B cell (primary cell): ENCODE results near the gene TBC1D3B. TPM values are rescaled to one million over a fixed set of nuclear protein-coding genes. Genes with fewer than 3 reads are reported as not detected.

ENCODE experiments used
- ATAC-seq: fragments of 200-7000 bp; cut with Tn5 transposase; one replicate; pipeline ENCODE4 v1.10.0; 2021; ENCODE audit warnings: low read depth, mild to moderate bottlenecking, moderate number of reproducible peaks, moderate library complexity
- CTCF ChIA-PET: fragments of 350-600 bp; sonication (Branson Sonifier 250); formaldehyde crosslinking; loops from one replicate; lab custom pipeline; 2021; ENCODE audit warnings: antibody characterized with exemption, inconsistent platforms; lab: Charles Lee
- POLR2A ChIA-PET: fragments of 350-600 bp; sonication (Branson Sonifier 250); formaldehyde crosslinking; loops from one replicate; lab custom pipeline; 2021; ENCODE audit warnings: antibody characterized with exemption; lab: Charles Lee
- DNase-seq: peaks from one replicate; pipeline ENCODE4 v3.0.0; 2013
- H2AFZ ChIP-seq: 2 replicates; pipeline ENCODE4 v1.6.1; 2012; ENCODE audit warnings: mild to moderate bottlenecking, low read depth, low read length; ENCODE audit not compliant: insufficient read depth, poor library complexity, severe bottlenecking
- H3K27ac ChIP-seq, 2 donors: 1 replicate in 1 of 2; 2 replicates in 1 of 2; pipeline ENCODE4 v1.5.1; 2012 to 2013; ENCODE audit warnings: low read length in 2 of 2, mild to moderate bottlenecking in 2 of 2, moderate library complexity in 1 of 2
- H3K27me3 ChIP-seq, 4 experiments: fragments of 200-600 bp in 1 of 4; sonication (generic) in 1 of 4; replicated peaks in 1 of 4; 1 replicate in 2 of 4; 2 replicates in 2 of 4; pipeline versions ENCODE4 v1.6.1 to v1.7.0; 2013 to 2016; ENCODE audit warnings: low read length in 3 of 4, mild to moderate bottlenecking in 2 of 4, mixed read lengths in 1 of 4, moderate library complexity in 1 of 4; ENCODE audit not compliant: insufficient read depth in 4 of 4, control insufficient read depth in 3 of 4; ENCODE audit errors: control extremely low read depth in 1 of 4
- H3K36me3 ChIP-seq, 2 experiments: replicated peaks in 1 of 2; 1 replicate in 1 of 2; 2 replicates in 1 of 2; pipeline versions ENCODE4 v1.6.1 to v1.7.1; 2013; ENCODE audit warnings: low read length in 1 of 2; ENCODE audit not compliant: insufficient read depth in 2 of 2, control insufficient read depth in 1 of 2; ENCODE audit errors: control extremely low read depth in 1 of 2, extremely low read depth in 1 of 2
- H3K4me1 ChIP-seq, 2 donors: fragments of 200-600 bp in 1 of 2; sonication (generic) in 1 of 2; 1 replicate in 1 of 2; 2 replicates in 1 of 2; pipeline versions ENCODE4 v1.5.1 to v1.6.1; 2013 to 2017; ENCODE audit warnings: low read length in 2 of 2; ENCODE audit not compliant: control insufficient read depth in 2 of 2, insufficient read depth in 2 of 2
- H3K4me2 ChIP-seq: replicated peaks from 2 replicates; pipeline ENCODE3; 2012; ENCODE audit warnings: mild to moderate bottlenecking, low read depth, low read length; ENCODE audit not compliant: poor library complexity, severe bottlenecking
- H3K4me3 ChIP-seq, 5 experiments: fragments of 200-600 bp in 1 of 5; sonication (generic) in 1 of 5; 1 replicate in 3 of 5; 2 replicates in 2 of 5; pipeline versions ENCODE4 v1.5.1 to v1.7.0; 2011 to 2016; ENCODE audit warnings: low read length in 4 of 5, mild to moderate bottlenecking in 4 of 5, low read depth in 2 of 5, control low read depth in 1 of 5, moderate library complexity in 1 of 5; ENCODE audit not compliant: insufficient read depth in 1 of 5; ENCODE audit errors: control extremely low read depth in 1 of 5, extremely low read depth in 1 of 5
- H3K79me2 ChIP-seq: fragments of 200-600 bp; sonication (generic); one replicate; pipeline ENCODE4 v1.6.0; 2016; ENCODE audit warnings: low read length; ENCODE audit not compliant: control insufficient read depth, insufficient read depth
- H3K9ac ChIP-seq: fragments of 200-600 bp; sonication (generic); 2 replicates; pipeline ENCODE4 v1.6.1; 2017; ENCODE audit warnings: mild to moderate bottlenecking, low read length, moderate library complexity
- H3K9me3 ChIP-seq, 3 donors: one replicate each; pipeline versions ENCODE4 v1.6.1 to v1.7.1; 2013; ENCODE audit warnings: low read length in 2 of 3; ENCODE audit not compliant: control insufficient read depth in 2 of 3, insufficient read depth in 1 of 3; ENCODE audit errors: control extremely low read depth in 1 of 3
- H4K20me1 ChIP-seq: 2 replicates; pipeline ENCODE4 v1.6.0; 2012; ENCODE audit warnings: mild to moderate bottlenecking, low read length; ENCODE audit not compliant: insufficient read depth, control insufficient read depth, poor library complexity, severe bottlenecking
- H3K27ac Mint-ChIP-seq: one replicate; pipeline ENCODE4 v1.8.0; 2021; ENCODE audit warnings: mixed read lengths
- H3K27me3 Mint-ChIP-seq: one replicate; pipeline ENCODE4 v1.8.0; 2021; ENCODE audit warnings: mixed read lengths
- H3K4me1 Mint-ChIP-seq: one replicate; pipeline ENCODE4 v1.8.0; 2021; ENCODE audit warnings: mixed read lengths
- H3K4me3 Mint-ChIP-seq: one replicate; pipeline ENCODE4 v1.8.0; 2021; ENCODE audit warnings: mixed read lengths
- H3K9me3 Mint-ChIP-seq: one replicate; pipeline ENCODE4 v1.8.0; 2022; ENCODE audit warnings: mixed read lengths; ENCODE audit not compliant: insufficient read depth
- EZH2 ChIP-seq: IDR thresholded peaks from 2 replicates; pipeline ENCODE4 v1.6.1; 2012; ENCODE audit warnings: borderline replicate concordance, low read depth, mild to moderate bottlenecking, moderate library complexity, low read length; ENCODE audit not compliant: insufficient read depth, poor library complexity, severe bottlenecking
- WGBS: methylation state at CpG from one replicate; pipeline ENCODE4 v1.1.5; 2013; ENCODE audit warnings: missing lambda C conversion rate; ENCODE audit not compliant: insufficient coverage; 5-methylcytosine and 5-hydroxymethylcytosine counted together
- intact Hi-C: fragments of 100-400 bp; cut with micrococcal nuclease; formaldehyde crosslinking; loops from one replicate; pipeline ENCODE4 v1.10.0; 2022
- polyA plus RNA-seq: library from polyadenylated mRNA; depleted of rRNA; stranded (reverse); fragments of >200 nt; gene quantifications from 2 replicates; pipeline ENCODE4 v1.2.3, GENCODE V29; 2012
- total RNA-seq, 2 donors: library from RNA; stranded (reverse); fragments of 120-200 nt in 1 of 2; gene quantifications; 1 replicate in 1 of 2; 2 replicates in 1 of 2; pipeline versions ENCODE4 v1.2.3 to v1.2.4, GENCODE V29; 2013 to 2022
- TF ChIP-seq, protein P1 (sequence below): fragments of 200-600 bp; IDR thresholded peaks from one replicate; pipeline ENCODE4 v1.8.0; 2022; ENCODE audit warnings: antibody characterized with exemption, mild to moderate bottlenecking

The TBC1D3B gene
- total and polyA plus RNA-seq, 2 donors (not counting 1 experiment from before 2014, with no cell fraction given): 3.2 to 17.3 TPM

DNA sequence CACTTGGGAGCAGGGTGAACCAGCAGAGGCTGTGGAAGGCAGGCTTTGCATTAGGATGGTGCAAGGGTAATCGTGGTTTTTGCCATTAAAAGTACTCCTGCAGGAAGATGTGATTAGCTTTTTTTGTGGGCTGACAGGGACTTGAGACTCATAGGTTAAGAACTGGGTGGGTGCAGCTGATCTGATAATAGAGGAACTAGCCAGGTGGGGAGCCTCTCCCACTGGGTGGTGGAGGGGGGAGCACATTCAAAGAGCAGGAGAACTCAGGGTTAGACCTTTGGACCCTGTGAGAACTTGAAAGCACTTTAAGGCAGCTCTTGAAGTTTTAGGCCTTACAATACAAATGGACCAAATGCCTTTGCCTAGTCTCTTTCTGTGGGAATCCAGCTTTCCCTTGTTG is 40.4 kb downstream of the TBC1D3B start:
- 33% methylated on average over 1 of the region's 1 CpG for WGBS
- H3K9me3 Mint-ChIP-seq: peaks cover 3% of the 10 kb centered on the region
- peak overlapping the region in 1 of 5 experiments; percentile 11 for H3K4me3 ChIP-seq
- H3K4me2 ChIP-seq: peak overlapping the region; percentile 49
- intact Hi-C loops: no loop called here
- H2AFZ ChIP-seq: no peak overlapping the region
- DNase-seq (peak; percentile 32), ATAC-seq (no peak)
- H3K79me2 ChIP-seq: no peaks in the 10 kb centered on the region
- peaks cover 0 to 4% (median 0%) of the 10 kb centered on the region in 3 donors for H3K9me3 ChIP-seq
- H3K4me1 ChIP-seq: peaks cover 60 to 62% of the 10 kb centered on the region in 2 donors
- H3K9ac ChIP-seq: no peak overlapping the region
- no peaks in the 10 kb centered on the region for H3K27me3 Mint-ChIP-seq
- H3K27me3 ChIP-seq: no peaks in the 10 kb centered on the region
- H3K4me1 Mint-ChIP-seq: peaks cover 55% of the 10 kb centered on the region
- no peaks in the 10 kb centered on the region for H4K20me1 ChIP-seq
- TF ChIP-seq EZH2: no peak
- TF ChIP-seq, protein P1, sequence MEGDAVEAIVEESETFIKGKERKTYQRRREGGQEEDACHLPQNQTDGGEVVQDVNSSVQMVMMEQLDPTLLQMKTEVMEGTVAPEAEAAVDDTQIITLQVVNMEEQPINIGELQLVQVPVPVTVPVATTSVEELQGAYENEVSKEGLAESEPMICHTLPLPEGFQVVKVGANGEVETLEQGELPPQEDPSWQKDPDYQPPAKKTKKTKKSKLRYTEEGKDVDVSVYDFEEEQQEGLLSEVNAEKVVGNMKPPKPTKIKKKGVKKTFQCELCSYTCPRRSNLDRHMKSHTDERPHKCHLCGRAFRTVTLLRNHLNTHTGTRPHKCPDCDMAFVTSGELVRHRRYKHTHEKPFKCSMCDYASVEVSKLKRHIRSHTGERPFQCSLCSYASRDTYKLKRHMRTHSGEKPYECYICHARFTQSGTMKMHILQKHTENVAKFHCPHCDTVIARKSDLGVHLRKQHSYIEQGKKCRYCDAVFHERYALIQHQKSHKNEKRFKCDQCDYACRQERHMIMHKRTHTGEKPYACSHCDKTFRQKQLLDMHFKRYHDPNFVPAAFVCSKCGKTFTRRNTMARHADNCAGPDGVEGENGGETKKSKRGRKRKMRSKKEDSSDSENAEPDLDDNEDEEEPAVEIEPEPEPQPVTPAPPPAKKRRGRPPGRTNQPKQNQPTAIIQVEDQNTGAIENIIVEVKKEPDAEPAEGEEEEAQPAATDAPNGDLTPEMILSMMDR: no peak
- ChIA-PET POLR2A (interaction anchor here (1.0 kb wide), 1 partner anchor 9 kb away, joined by 3 read pairs; no protein-coding TSS in a partner anchor), CTCF (interaction anchor here (1.0 to 6.6 kb wide), 3 partner anchors 8 to 160 kb away, joined by 4 to 71 read pairs (median 6); no protein-coding TSS in a partner anchor)
- no peak overlapping the region for H3K27ac ChIP-seq
- peak overlapping the region; percentile 26 for H3K27ac Mint-ChIP-seq
- H3K4me3 Mint-ChIP-seq: peak overlapping the region; percentile 23
- no peaks in the 10 kb centered on the region for H3K36me3 ChIP-seq

DNA sequence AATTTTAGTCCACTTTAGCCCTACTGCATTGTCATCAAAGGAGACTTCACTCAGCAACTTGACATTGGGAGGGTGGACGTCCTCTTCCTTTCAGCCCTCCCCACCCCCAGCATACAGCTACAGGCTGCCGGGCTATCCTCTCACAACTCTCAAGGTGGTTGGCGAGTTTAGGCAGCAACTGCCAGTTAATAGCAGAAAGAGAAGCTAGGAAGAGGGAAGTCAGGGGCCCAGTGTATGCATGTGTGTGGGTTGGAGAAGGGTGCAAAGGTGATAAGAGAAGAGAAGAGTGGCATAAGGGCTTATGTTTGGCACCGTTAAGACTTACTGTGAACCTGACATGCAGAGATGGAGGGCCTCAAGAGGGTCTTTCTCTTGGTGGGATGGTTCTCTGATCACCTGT is 41.0 kb downstream of the TBC1D3B start:
- POLR2A ChIA-PET: interaction anchor here (1.0 kb wide), 1 partner anchor 9 kb away, joined by 3 read pairs; no protein-coding TSS in a partner anchor
- CTCF ChIA-PET: interaction anchor here (1.7 to 6.6 kb wide), 2 partner anchors 8 to 12 kb away, joined by 6 to 71 read pairs; no protein-coding TSS in a partner anchor

More for the DNA sequence above, 41.0 kb downstream of the TBC1D3B start:
- ATAC-seq: no peak
- Histone ChIP-seq H3K4me3 (peak overlapping the region in 1 of 5 experiments; percentile 11), H3K36me3 (no peaks in the 10 kb centered on the region), H3K79me2 (no peaks in the 10 kb centered on the region), H4K20me1 (no peaks in the 10 kb centered on the region), H3K9me3 (peaks cover 0 to 4% (median 0%) of the 10 kb centered on the region in 3 donors), H3K4me1 (peaks cover 64 to 68% of the 10 kb centered on the region in 2 donors), H3K27me3 (no peaks in the 10 kb centered on the region), H3K4me2 (peak overlapping the region; percentile 49), H3K27ac (peak overlapping the region; percentile 14 to 15), H3K9ac (no peak overlapping the region), H2AFZ (no peak overlapping the region)
- H3K27me3 Mint-ChIP-seq: no peaks in the 10 kb centered on the region
- peaks cover 59% of the 10 kb centered on the region for H3K4me1 Mint-ChIP-seq
- WGBS: 38% methylated on average over 2 of the region's 4 CpGs
- TF ChIP-seq, protein P1: no peak
- TF ChIP-seq EZH2: no peak
- H3K9me3 Mint-ChIP-seq: peaks cover 3% of the 10 kb centered on the region
- H3K4me3 Mint-ChIP-seq: peak overlapping the region; percentile 40
- intact Hi-C loops: no loop called here
- peak overlapping the region; percentile 16 for H3K27ac Mint-ChIP-seq
- DNase-seq: no peak
